HG03196 (cell line): Measurements from ENCODE around the gene MAP7D1.
"Not testable (repeated sequence)": the region's sequence is repeated elsewhere in the genome, so short reads cannot be mapped to it uniquely, and the experiment has no call there.

Source experiments
- ATAC-seq: cut with Tn5 transposase; IDR thresholded peaks from one replicate; pipeline ENCODE4 v1.9.1; 2021; ENCODE audit not compliant: unreplicated experiment

MAP7D1 gene

DNA sequence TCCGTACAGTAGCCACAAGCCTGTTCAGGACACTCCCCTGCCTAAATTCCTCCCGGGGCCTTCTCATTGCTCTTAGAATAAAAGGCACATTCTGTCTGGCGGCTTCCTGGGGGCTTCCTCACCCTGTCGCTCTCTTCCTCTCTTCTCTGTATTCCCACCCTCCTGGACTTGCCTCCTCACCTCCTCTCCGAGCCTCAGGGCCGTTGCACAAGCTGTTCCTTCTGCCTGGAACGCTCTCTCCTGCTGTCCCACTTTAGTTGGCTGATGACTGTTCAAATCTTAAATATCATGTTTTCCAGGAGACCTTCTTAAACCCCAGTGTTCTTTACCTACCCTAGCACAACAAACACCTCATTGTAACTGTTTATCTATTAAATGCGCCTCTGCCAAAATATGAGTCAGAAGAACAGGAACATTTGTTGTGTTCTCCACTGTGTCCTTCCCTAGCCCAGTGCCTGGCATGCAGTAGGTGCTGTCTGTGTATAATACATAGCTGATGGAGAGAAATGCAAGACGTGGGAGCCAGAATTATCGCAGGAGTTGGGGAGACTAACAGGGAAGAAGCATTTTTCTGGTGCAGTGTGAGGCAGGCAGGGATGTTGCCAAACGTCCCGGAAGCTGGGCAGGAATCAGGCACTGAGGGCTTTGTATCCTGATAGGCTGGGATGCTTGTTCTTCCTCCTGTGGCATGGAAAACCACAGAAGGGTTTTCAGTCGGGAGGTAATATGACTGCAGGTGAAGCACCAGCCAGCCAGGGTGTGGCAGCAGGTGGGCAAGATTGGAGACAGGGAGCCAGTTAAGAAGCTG lies 44.2 kb downstream of the MAP7D1 start:
- no peak for ATAC-seq

GRCh38 chr1:36203027-36203553 lies 47.1 kb downstream of the MAP7D1 start:
- no peak for ATAC-seq

GRCh38 chr1:36203554-36204346 lies 47.8 kb downstream of the MAP7D1 start:
- ATAC-seq, result no peak

DNA sequence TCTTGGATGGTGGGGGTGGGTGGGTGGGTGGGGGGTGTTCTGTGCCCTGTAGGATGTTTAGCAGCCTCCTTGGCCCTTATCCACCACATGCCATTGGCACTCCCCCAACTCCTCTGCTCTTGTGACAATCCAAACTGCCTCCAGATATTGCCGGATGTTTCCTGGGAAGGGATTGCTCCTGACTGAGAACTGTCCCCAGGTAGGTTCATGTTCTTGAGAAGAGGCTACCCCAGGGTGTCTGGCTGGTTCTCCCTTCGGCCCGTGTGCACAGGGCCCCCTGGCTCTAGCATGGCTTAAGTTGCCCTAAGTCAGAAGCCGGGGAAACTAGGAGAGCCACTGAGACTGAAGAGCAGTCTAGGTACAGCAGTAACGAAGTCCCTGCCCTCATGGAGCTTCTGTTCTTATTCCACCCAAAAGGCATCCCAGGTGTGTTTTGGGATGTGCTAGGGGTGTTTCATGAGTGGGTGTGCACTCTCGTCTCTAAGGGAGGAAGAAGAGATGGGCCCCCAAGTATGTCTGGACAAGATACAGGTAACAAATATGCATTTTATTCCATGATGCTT lies 48.5 kb downstream of the MAP7D1 start:
- ATAC-seq, result no peak

DNA sequence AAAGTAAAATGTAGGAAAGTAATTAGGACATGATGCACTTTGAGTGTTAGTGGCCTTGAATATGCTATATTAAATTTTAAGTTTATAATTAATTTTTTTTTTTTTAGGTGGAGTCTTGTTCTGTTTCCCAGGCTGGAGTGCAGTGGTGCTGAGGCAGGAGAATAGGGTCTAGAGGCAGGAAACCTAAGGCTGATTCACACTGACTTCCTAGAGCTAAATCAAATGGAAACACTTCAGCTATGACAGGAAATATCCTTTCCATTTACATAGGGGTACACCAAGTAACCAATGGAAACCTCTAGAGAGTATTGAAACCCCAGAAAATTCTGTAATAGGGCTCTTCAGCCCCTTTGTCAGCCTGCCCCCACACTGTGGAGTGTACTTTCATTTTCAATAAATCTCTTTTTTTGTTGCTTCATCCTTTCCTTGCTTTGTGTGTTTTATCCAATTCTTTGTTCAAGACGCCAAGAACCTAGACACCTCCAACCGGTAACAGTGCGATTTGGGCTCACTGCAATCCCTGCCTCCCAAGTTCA lies 50.4 kb downstream of the MAP7D1 start:
- no peak for ATAC-seq

DNA sequence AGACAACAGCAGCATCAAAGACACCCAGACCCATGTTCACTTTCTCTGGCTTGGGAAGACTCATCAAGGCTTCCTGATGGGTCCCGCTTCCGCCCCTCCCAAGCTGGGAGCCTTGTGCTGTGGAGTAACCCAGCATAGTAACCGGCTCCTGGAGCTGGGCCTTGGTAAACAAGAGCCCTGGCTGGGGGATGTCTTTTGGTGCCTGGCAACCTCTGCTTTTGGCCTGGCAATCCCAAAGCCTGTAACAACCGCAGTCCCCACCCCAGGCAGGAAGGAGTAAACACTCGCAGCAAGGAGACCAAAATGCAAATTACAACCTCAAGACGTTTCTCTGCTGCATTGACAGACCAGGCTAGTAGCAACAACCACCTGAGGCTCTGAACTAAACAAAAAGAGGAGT lies 51.4 kb downstream of the MAP7D1 start:
- ATAC-seq, result no peak

GRCh38 chr1:36208978-36209703 lies 53.2 kb downstream of the MAP7D1 start:
- ATAC-seq, result no peak

DNA sequence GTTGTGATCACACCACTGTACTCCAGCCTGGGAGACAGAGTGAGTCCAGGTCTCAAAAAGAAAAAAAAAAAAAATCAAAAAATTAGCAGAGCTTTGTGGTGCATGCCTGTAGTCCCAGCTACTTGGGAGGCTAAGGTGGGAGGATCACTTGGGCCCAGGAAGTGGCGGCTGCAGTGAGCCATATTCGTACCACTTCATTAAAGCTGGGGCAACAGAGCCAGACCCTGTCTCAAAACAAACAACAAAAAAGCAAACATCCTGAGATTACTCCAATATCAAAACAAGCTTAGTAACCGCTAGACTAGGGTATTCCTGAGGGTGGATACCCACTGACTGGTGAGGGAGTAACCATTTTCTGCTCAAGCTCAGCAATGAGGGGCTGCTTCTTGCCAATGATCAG lies 55.3 kb downstream of the MAP7D1 start:
- ATAC-seq, result no peak

DNA sequence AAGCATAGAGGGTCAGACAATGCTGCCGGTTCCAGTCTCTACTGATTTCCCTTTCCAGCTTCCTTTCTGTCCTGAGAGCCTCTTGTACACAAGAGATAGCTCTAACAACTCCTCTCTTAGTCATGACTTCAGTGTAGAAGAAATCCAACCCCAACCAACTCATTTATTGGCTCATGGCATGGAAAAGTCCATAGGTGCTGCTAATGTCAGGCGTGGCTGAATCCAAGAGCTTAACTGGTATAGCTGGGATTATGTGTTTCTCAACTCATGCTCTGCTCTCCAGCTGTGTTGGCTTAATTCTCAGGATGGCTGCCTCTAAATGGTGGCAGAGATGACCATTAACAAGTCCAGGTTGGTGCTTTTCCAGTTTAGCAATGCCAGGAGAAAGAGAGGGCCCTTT lies 55.9 kb downstream of the MAP7D1 start:
- ATAC-seq, result no peak

GRCh38 chr1:36212782-36213181 lies 56.8 kb downstream of the MAP7D1 start:
- no peak for ATAC-seq

GRCh38 chr1:36217670-36218069 lies 61.7 kb downstream of the MAP7D1 start:
- no peak for ATAC-seq

DNA sequence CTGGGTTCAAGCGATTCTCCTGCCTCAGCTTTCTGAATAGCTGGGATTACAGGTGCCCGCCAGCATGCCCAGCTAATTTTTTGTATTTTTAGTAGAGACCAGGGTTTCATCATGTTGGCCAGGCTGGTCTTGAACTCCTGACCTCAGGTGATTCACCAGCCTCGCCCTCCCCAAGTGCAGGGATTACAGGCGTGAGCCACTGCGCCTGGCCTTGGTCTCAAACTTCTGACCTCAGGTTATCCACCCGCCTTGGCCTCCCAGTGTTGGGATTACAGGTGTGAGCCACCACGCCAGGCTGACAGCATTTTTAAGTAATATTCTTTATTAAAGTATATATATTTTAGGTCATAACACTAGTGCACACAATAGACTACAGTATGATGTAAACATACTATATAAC lies 65.9 kb downstream of the MAP7D1 start:
- ATAC-seq, result not testable (repeated sequence)

DNA sequence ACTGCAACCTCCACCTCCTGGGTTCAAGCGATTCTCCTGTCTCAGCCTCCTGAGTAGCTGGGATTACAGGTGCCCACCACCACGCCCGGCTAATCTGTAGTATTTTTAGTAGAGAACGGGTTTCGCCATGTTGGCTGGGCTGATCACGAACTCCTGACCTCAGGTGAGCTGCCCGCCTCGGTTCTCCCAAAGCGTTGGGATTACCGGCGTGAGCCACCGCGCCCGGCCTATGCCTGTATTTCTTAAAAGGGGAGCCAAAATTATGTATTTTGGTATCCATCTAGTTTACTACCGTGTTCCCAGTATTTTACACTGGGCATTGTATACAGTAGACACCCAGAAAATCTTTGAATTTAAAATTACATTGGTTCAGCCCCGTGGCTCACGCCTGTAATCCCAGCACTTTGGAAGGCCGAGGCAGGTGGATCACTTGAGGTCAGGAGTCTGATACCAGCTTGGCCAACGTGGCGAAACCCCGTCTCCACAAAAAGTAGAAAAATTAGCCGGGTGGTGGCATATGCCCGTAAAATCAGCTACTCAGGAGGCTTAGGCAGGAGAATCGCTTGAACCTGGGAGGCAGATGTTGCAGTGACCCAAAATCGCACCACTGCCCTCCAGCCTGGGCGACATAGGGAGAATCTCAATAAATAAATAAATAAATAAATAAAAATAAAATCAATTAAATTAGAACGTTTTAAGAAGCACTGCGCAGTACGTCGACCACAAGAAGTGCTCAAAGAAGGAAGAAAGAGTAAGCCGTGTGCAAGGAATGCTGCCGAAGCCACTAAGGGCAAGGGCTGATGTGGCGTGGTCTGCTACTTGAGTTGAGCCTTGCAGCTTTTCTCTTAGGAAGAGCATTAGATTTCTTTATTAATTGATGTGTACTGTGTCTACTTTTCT lies 66.8 kb downstream of the MAP7D1 start:
- ATAC-seq, result no peak

DNA sequence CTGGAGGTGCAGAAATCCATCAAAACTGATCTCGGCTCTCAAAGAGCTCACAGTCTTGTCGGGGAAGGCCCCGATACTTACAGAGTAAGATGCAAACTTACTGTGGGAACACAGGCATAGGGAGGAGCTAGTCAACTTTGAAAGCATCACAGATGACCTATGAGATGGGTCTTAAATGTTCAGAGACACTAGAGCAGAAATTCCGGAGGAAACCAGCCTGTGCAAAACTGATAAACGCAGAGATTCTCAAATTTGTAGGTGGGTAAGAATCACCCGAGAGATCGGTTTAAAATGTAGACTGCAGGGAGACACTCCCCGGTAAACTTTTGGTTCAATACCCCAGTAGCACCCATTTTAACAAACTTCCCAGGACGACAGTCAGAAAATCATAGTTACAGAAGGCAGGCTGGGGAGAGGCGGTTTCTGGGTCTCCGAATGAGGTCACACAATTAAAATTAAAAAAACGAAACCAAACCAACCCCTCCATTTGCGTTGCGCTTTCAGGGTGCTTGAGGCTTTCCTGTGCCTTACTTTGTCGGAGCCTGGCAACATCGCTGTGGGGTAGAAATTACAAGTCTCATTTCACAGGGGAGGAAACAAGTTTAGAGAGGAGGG lies 67.5 kb downstream of the MAP7D1 start:
- ATAC-seq, result peak; percentile 25

- ATAC-seq, result peak; percentile 94
These were observed 68.1 kb downstream of the MAP7D1 start, which contains the start of gene THRAP3 for GRCh38 chr1:36223996-36224536. THRAP3 (plus strand) TSS chr1:36224443; CDS start chr1:36282564, 58,121 bp downstream.

DNA sequence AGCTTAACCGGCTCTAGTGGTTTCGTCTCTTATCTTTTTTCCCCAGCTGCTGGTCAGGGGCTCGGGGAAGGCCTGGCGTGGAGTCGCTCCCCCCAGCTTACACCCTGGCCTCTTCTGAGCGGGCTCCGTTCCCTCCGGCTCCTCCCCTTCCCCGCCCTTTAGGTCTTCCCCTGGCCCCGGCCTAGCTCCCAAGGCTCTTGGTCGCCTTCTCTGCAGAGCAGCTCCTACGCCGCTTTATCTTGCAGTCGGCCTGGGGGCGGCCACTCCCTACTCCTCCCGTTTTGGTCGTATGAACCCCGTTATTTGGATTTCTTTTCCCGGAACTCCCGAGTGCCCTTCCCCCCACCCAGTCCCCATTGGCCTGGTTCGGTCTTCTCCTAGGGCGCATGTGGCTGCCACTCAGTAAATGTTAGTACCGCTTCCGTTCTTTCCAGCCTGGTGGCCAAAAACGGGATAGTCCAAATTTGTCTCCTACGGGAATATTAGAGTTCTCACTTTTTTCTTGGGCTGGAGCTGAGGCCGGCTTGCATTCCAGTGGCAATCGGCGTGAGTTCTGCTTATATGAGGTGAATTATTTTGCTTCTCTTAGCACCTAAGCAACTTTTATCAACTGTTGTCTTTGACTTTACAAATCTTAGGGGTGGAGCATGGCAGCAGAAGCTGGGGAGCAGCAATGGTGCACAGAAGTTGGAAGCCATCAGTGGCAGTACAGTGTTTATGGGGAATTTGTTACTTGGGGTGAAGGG lies 68.8 kb downstream of the MAP7D1 start:
- ATAC-seq, result peak; percentile 46

DNA sequence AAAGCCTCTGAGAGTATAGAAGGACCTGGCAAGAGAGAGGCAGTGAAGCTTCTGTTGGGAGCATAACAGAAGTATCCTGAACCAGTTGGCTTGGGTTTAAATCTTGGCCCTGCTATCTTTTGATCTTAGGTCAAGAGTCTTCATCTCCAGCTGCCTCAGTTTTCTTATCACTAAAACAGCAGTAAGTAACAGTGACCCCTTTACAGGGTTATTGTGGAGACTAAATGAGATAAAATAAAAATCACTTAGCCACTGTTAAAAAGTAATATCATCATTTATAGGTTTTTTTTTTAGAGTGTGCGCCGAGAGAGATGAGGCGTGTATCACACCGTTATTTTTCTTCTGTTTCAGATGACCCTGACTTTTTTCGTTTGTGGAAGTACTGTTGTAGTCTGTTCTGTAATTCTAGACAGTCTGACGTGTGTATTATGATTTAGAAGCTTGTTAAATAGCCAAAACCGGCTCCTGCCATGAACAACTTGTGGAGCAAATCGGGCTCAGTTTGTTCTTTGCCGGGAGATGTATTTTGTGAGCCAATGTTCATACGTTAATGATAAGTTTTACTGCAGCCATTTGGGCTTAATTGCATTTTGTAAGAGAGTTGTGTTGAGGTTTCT lies 69.4 kb downstream of the MAP7D1 start:
- no peak for ATAC-seq

DNA sequence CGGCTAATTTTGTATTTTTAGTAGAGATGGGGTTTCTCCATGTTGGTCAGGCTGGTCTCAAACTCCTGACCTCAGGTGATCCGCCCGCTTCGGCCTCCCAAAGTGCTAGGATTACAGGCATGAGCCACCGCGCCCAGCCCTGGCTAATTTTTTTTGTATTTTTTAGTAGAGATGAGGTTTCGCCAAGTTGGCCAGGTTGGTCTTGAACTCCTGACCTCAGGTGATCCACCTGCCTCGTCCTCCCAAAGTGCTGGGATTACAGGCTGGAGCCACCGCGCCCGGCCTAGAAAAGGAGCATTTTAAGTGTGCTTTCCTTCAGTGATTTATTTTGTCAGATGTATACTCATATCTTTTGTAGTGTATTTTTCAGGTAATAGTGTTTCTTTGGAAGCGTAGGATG lies 74.3 kb downstream of the MAP7D1 start:
- not testable (repeated sequence) for ATAC-seq
